ENCODE results near the gene TRIM52. TPM values are rescaled to one million over a fixed set of nuclear protein-coding genes. Genes with fewer than 3 reads are reported as not detected.
"Not testable (repeated sequence)": the region's sequence is repeated elsewhere in the genome, so short reads cannot be mapped to it uniquely, and the experiment has no call there.

TRIM52 gene
- total RNA-seq, 1 donor from 2014 or later, result 9.4 TPM

GRCh38 chr5:181271081-181271480 is 10.1 kb upstream of the TRIM52 start:
- no peaks in the 10 kb centered on the region for H4K20me1 ChIP-seq (ENCODE audit: low read depth)

GRCh38 chr5:181267907-181268306 is 7.0 kb upstream of the TRIM52 start:
- Mint-ChIP-seq H3K4me1 (peaks cover 38% of the 10 kb centered on the region), H3K36me3 (peaks cover 13% of the 10 kb centered on the region)
- not testable (repeated sequence) for H3K4me3 Mint-ChIP-seq; H3K27me3 ChIP-seq; H3K4me3 ChIP-seq; DNase-seq (ENCODE audit: low spot score); H4K20me1 ChIP-seq (ENCODE audit: low read depth); H3K4me1 ChIP-seq; H3K27ac Mint-ChIP-seq; H3K27me3 Mint-ChIP-seq (ENCODE audit: insufficient read depth, low read depth); H3K27ac ChIP-seq; H3K79me2 ChIP-seq (ENCODE audit: low read depth); H3K9me3 ChIP-seq (ENCODE audit: low read depth); H3K36me3 ChIP-seq; H3K4me2 ChIP-seq; H3K9me3 Mint-ChIP-seq; H2AFZ ChIP-seq (replicated peaks); H3K9ac ChIP-seq
- peaks cover 22% of the 10 kb centered on the region for H3F3A ChIP-seq (ENCODE audit: low read depth)

More at GRCh38 chr5:181271081-181271480, 10.1 kb upstream of the TRIM52 start:
- no peak for TF ChIP-seq EZH2 (IDR thresholded peaks at IDR 0.05)
- TF ChIP-seq, protein P1, sequence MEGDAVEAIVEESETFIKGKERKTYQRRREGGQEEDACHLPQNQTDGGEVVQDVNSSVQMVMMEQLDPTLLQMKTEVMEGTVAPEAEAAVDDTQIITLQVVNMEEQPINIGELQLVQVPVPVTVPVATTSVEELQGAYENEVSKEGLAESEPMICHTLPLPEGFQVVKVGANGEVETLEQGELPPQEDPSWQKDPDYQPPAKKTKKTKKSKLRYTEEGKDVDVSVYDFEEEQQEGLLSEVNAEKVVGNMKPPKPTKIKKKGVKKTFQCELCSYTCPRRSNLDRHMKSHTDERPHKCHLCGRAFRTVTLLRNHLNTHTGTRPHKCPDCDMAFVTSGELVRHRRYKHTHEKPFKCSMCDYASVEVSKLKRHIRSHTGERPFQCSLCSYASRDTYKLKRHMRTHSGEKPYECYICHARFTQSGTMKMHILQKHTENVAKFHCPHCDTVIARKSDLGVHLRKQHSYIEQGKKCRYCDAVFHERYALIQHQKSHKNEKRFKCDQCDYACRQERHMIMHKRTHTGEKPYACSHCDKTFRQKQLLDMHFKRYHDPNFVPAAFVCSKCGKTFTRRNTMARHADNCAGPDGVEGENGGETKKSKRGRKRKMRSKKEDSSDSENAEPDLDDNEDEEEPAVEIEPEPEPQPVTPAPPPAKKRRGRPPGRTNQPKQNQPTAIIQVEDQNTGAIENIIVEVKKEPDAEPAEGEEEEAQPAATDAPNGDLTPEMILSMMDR (IDR thresholded peaks at IDR 0.05), result no peak
- TF ChIP-seq EZH2phosphoT487 (IDR thresholded peaks at IDR 0.05), result no peak
- Histone ChIP-seq H3K9ac (no peak overlapping the region), H3K79me2 (ENCODE audit: low read depth) (no peaks in the 10 kb centered on the region), H2AFZ (replicated peaks) (no peak overlapping the region), H3K27me3 (no peaks in the 10 kb centered on the region), H3K9me3 (ENCODE audit: low read depth) (no peaks in the 10 kb centered on the region), H3K36me3 (no peaks in the 10 kb centered on the region), H3K27ac (no peak overlapping the region), H3K4me3 (no peak overlapping the region), H3K4me1 (no peaks in the 10 kb centered on the region), H3K4me2 (no peak overlapping the region), H3F3A (ENCODE audit: low read depth) (peaks cover 35% of the 10 kb centered on the region)
- H3K27me3 Mint-ChIP-seq (ENCODE audit: insufficient read depth, low read depth), result peaks cover 2% of the 10 kb centered on the region
- H3K9me3 Mint-ChIP-seq, result no peaks in the 10 kb centered on the region
- H3K4me1 Mint-ChIP-seq, result peaks cover 24% of the 10 kb centered on the region
- no peak for DNase-seq (ENCODE audit: low spot score)
- H3K27ac Mint-ChIP-seq, result no peak overlapping the region
- H3K4me3 Mint-ChIP-seq, result no peak overlapping the region
- peaks cover 1% of the 10 kb centered on the region for H3K36me3 Mint-ChIP-seq

- TF ChIP-seq, protein P1 (IDR thresholded peaks at IDR 0.05), result peak; percentile 12
- Mint-ChIP-seq H3K4me1 (peaks cover 38% of the 10 kb centered on the region), H3K36me3 (peaks cover 13% of the 10 kb centered on the region), H3K27ac (peak overlapping the region; percentile 54)
- Histone ChIP-seq H3K79me2 (ENCODE audit: low read depth) (peaks cover 14% of the 10 kb centered on the region), H3F3A (ENCODE audit: low read depth) (peaks cover 17% of the 10 kb centered on the region)
- DNase-seq (ENCODE audit: low spot score); H3K9me3 ChIP-seq (ENCODE audit: low read depth); H3K9ac ChIP-seq; H3K4me2 ChIP-seq; H3K4me1 ChIP-seq; H3K9me3 Mint-ChIP-seq; H3K4me3 Mint-ChIP-seq; H2AFZ ChIP-seq (replicated peaks); H3K27me3 ChIP-seq; H3K36me3 ChIP-seq; H3K27ac ChIP-seq; H3K4me3 ChIP-seq; H4K20me1 ChIP-seq (ENCODE audit: low read depth); H3K27me3 Mint-ChIP-seq (ENCODE audit: insufficient read depth, low read depth): not testable (repeated sequence)
Observed at GRCh38 chr5:181267291-181267904, 6.5 kb upstream of the TRIM52 start.

- Histone ChIP-seq H2AFZ (replicated peaks) (no peak overlapping the region), H3K36me3 (no peaks in the 10 kb centered on the region), H3K9ac (no peak overlapping the region), H3K27me3 (no peaks in the 10 kb centered on the region), H3F3A (ENCODE audit: low read depth) (peaks cover 32% of the 10 kb centered on the region), H3K79me2 (ENCODE audit: low read depth) (peaks cover 28% of the 10 kb centered on the region), H3K4me3 (no peak overlapping the region), H3K9me3 (ENCODE audit: low read depth) (no peaks in the 10 kb centered on the region), H4K20me1 (ENCODE audit: low read depth) (peaks cover 15% of the 10 kb centered on the region), H3K27ac (no peak overlapping the region), H3K4me2 (no peak overlapping the region), H3K4me1 (peaks cover under 1% of the 10 kb centered on the region)
- peaks cover 13% of the 10 kb centered on the region for H3K36me3 Mint-ChIP-seq
- peak overlapping the region; percentile 76 for H3K4me3 Mint-ChIP-seq
- no peak overlapping the region for H3K27ac Mint-ChIP-seq
- TF ChIP-seq EZH2 (IDR thresholded peaks at IDR 0.05) (no peak), EZH2phosphoT487 (IDR thresholded peaks at IDR 0.05) (no peak)
- TF ChIP-seq, protein P1 (IDR thresholded peaks at IDR 0.05), result no peak
- H3K4me1 Mint-ChIP-seq, result peaks cover 45% of the 10 kb centered on the region
- no peaks in the 10 kb centered on the region for H3K9me3 Mint-ChIP-seq
- peak; percentile 49 for DNase-seq (ENCODE audit: low spot score)
- H3K27me3 Mint-ChIP-seq (ENCODE audit: insufficient read depth, low read depth), result peaks cover 6% of the 10 kb centered on the region
Observed at GRCh38 chr5:181265092-181265671, 4.2 kb upstream of the TRIM52 start.

All from neural progenitor cell (in vitro differentiated cells).